Myometrial cell (primary cell): Measurements from ENCODE around the gene OTX1. TPM values are rescaled to one million over a fixed set of nuclear protein-coding genes. Genes with fewer than 3 reads are reported as not detected.

Source experiments
- total RNA-seq: library from RNA; depleted of rRNA; stranded (reverse); fragments of >200 nt; gene quantifications from 2 replicates; pipeline ENCODE4 v1.2.3, GENCODE V29; 2015

Gene OTX1
- total RNA-seq: not detected in 2 replicates

GRCh38 chr2:63050334-63051041 is at the start of gene OTX1:
OTX1 (plus strand) TSS chr2:63050830; CDS start chr2:63052991, 2,161 bp downstream.

